GM12878 (cell line): ENCODE data around the gene IMMT. TPM values are rescaled to one million over a fixed set of nuclear protein-coding genes. Genes with fewer than 3 reads are reported as not detected.

Experiments used
- ATAC-seq: fragments of 200-7000 bp; cut with Tn5 transposase; 3 replicates; pipeline ENCODE4 v1.9.1; 2020; ENCODE audit warnings: mild to moderate bottlenecking, moderate library complexity
- BruUV-seq: library from RNA; stranded (reverse); fragments of 400-500 nt; replicated peaks from 2 replicates; lab custom pipeline; 2021; lab: Mats Ljungman, UMichigan
- CTCF ChIA-PET: fragments of 300-600 bp; sonication (Branson Sonifier 250); formaldehyde crosslinking; extraction: SDS; loops from one replicate; lab custom pipeline; 2021; ENCODE audit warnings: inconsistent platforms; lab: Yijun Ruan, JAX
- POLR2A ChIA-PET: fragments of 350-600 bp; formaldehyde crosslinking; extraction: SDS; loops from one replicate; lab custom pipeline; 2021; ENCODE audit warnings: inconsistent platforms; lab: Charles Lee
- RAD21 ChIA-PET: fragments of 300-600 bp; sonication (Branson Sonifier 250); formaldehyde crosslinking; loops from one replicate; lab custom pipeline; 2023; ENCODE audit warnings: antibody characterized with exemption; ENCODE audit not compliant: unreplicated experiment; lab: Charles Lee
- SMC1A ChIA-PET: fragments of 300-600 bp; sonication (Branson Sonifier 250); formaldehyde crosslinking; loops from one replicate; lab custom pipeline; 2023; ENCODE audit not compliant: unreplicated experiment, uncharacterized antibody; lab: Charles Lee
- DNase-seq: peaks from one replicate; pipeline ENCODE4 v3.0.0-alpha.2; 2011; ENCODE audit warnings: low read depth, low spot score
- FAIRE-seq: peaks from 3 replicates; lab custom pipeline; 2011; peaks lifted over from hg19 to GRCh38; lab: Jason Lieb, UNC
- H2AFZ ChIP-seq: 2 replicates; pipeline ENCODE4 v1.6.0; 2011; ENCODE audit warnings: low read depth, low read length, control low read depth; ENCODE audit not compliant: control insufficient read depth
- H3K27ac ChIP-seq: 2 replicates; pipeline ENCODE4 v1.5.1; 2011; ENCODE audit warnings: control low read depth; ENCODE audit not compliant: control insufficient read depth, insufficient read depth
- H3K27me3 ChIP-seq, 2 experiments: replicated peaks in 1 of 2; 2 replicates each; pipeline versions ENCODE4 v1.6.0 to v1.6.1; 2011; ENCODE audit warnings: low read length in 1 of 2; ENCODE audit not compliant: control insufficient read depth in 2 of 2, insufficient read depth in 2 of 2
- H3K36me3 ChIP-seq, 2 experiments: 2 replicates each; pipeline ENCODE4 v1.5.1; 2011; ENCODE audit warnings: low read length in 1 of 2; ENCODE audit not compliant: control insufficient read depth in 2 of 2, insufficient read depth in 2 of 2
- H3K4me1 ChIP-seq: 2 replicates; pipeline ENCODE4 v1.6.1; 2011; ENCODE audit warnings: mild to moderate bottlenecking, low read length, moderate library complexity, mixed read lengths; ENCODE audit not compliant: control insufficient read depth, insufficient read depth
- H3K4me2 ChIP-seq: 2 replicates; pipeline ENCODE4 v1.6.0; 2011; ENCODE audit warnings: control low read depth; ENCODE audit not compliant: control insufficient read depth, insufficient read depth
- H3K4me3 ChIP-seq: fragments of 200-600 bp; sonication (generic); 2 replicates; pipeline ENCODE4 v1.5.1; 2016
- H3K79me2 ChIP-seq: 2 replicates; pipeline ENCODE4 v1.6.0; 2011; ENCODE audit warnings: low read length; ENCODE audit not compliant: control insufficient read depth, insufficient read depth
- H3K9ac ChIP-seq: 2 replicates; pipeline ENCODE4 v1.8.0; 2011; ENCODE audit warnings: low read length, control low read depth, mixed read lengths; ENCODE audit not compliant: control insufficient read depth, insufficient read depth
- H3K9me3 ChIP-seq: replicated peaks from 3 replicates; pipeline ENCODE4 v1.5.1; 2011; ENCODE audit warnings: mild to moderate bottlenecking, low read length; ENCODE audit not compliant: control insufficient read depth, insufficient read depth
- H4K20me1 ChIP-seq: 2 replicates; pipeline ENCODE4 v1.6.0; 2011; ENCODE audit not compliant: control insufficient read depth, insufficient read depth
- ATF2 ChIP-seq: IDR thresholded peaks from 2 replicates; pipeline ENCODE4 v1.6.1; 2012; ENCODE audit warnings: low read length, inconsistent platforms
- BCL3 ChIP-seq: IDR thresholded peaks from 2 replicates; pipeline ENCODE4 v1.6.1; 2011; ENCODE audit warnings: borderline replicate concordance, low read depth, mild to moderate bottlenecking, moderate library complexity, low read length; ENCODE audit not compliant: insufficient read depth, poor library complexity, severe bottlenecking
- DPF2 ChIP-seq: fragments of 450-650 bp; IDR thresholded peaks from 2 replicates; pipeline ENCODE4 v1.6.1; 2017; ENCODE audit warnings: mild to moderate bottlenecking
- EED ChIP-seq: sonication (generic); IDR thresholded peaks from 2 replicates; pipeline ENCODE4 v1.6.1; 2016; ENCODE audit warnings: antibody characterized with exemption, low read depth
- ELK1 ChIP-seq: IDR thresholded peaks from 2 replicates; pipeline ENCODE4 v1.6.1; 2012; ENCODE audit warnings: low read depth, low read length, improper control_type of control experiment
- EP300 ChIP-seq, 2 experiments: fragments of 150-350 bp in 1 of 2; IDR thresholded peaks; 2 replicates each; pipeline ENCODE4 v1.6.1; 2011 to 2012; ENCODE audit warnings: low read depth in 2 of 2, low read length in 2 of 2, borderline replicate concordance in 1 of 2, improper control_type of control experiment in 1 of 2, inconsistent platforms in 1 of 2; ENCODE audit not compliant: control insufficient read depth in 1 of 2
- GABPA ChIP-seq: IDR thresholded peaks from 2 replicates; pipeline ENCODE4 v1.6.1; 2014; ENCODE audit warnings: antibody characterized with exemption, low read depth, mild to moderate bottlenecking, inconsistent platforms
- JUND ChIP-seq: IDR thresholded peaks from 2 replicates; pipeline ENCODE4 v1.6.1; 2012; ENCODE audit warnings: low read depth, mild to moderate bottlenecking, low read length, improper control_type of control experiment, moderate library complexity
- NFYA ChIP-seq: IDR thresholded peaks from 2 replicates; pipeline ENCODE4 v1.6.1; 2011; ENCODE audit warnings: low read depth, mild to moderate bottlenecking, low read length, improper control_type of control experiment, borderline replicate concordance
- SIN3A ChIP-seq: IDR thresholded peaks from 2 replicates; pipeline ENCODE4 v1.6.1; 2012; ENCODE audit warnings: low read depth, low read length, improper control_type of control experiment
- SMARCA5 ChIP-seq: fragments of 450-650 bp; IDR thresholded peaks from 2 replicates; pipeline ENCODE4 v1.6.1; 2017; ENCODE audit warnings: mild to moderate bottlenecking
- SP1 ChIP-seq: IDR thresholded peaks from one replicate; pipeline ENCODE4 v1.6.1; 2011; ENCODE audit warnings: low read depth, low read length
- SREBF2 ChIP-seq: IDR thresholded peaks from 2 replicates; pipeline ENCODE4 v1.6.1; 2012; ENCODE audit warnings: mild to moderate bottlenecking, low read length
- STAT3 ChIP-seq: IDR thresholded peaks from 2 replicates; pipeline ENCODE4 v1.6.1; 2011; ENCODE audit warnings: low read depth, low read length, improper control_type of control experiment
- TARDBP ChIP-seq: IDR thresholded peaks from 2 replicates; pipeline ENCODE4 v1.6.1; 2016; ENCODE audit warnings: borderline replicate concordance
- TCF3 ChIP-seq: IDR thresholded peaks from 2 replicates; pipeline ENCODE4 v1.6.1; 2012; ENCODE audit warnings: low read depth, mild to moderate bottlenecking, low read length, borderline replicate concordance; ENCODE audit not compliant: insufficient read depth
- ZBTB11 ChIP-seq: fragments of 450-650 bp; formaldehyde crosslinking; IDR thresholded peaks from 2 replicates; pipeline ENCODE4 v1.5.0; 2022; ENCODE audit warnings: mild to moderate bottlenecking, missing genetic modification characterization
- WGBS: methylation state at CpG from one replicate; pipeline ENCODE4 v1.1.6; 2016; ENCODE audit warnings: low lambda C conversion rate; ENCODE audit not compliant: insufficient replicate concordance, insufficient coverage; ENCODE audit errors: missing lambda C conversion rate; 5-methylcytosine and 5-hydroxymethylcytosine counted together
- in situ Hi-C: fragments of 300-500 bp; cut with MboI; formaldehyde crosslinking; loops from 9 replicates; pipeline ENCODE4 v1.14.3; 2018; ENCODE audit warnings: mixed read lengths
- intact Hi-C: fragments of 100-400 bp; cut with micrococcal nuclease; formaldehyde crosslinking; loops from one replicate; pipeline ENCODE4 v1.14.2; 2022; ENCODE audit not compliant: unreplicated experiment
- polyA plus RNA-seq, 11 experiments: library from polyadenylated mRNA; depleted of rRNA in 4 of 11; unstranded in 6 of 11; stranded (reverse) in 5 of 11; fragments of >200 nt; fragmentation: Nextera tagmentation in 4 of 11; fragmentation: Illumina TruSeq in 1 of 11; extraction: Ambion mirVana in 4 of 11; extraction: Trizol in 1 of 11; gene quantifications; 1 replicate in 1 of 11; 2 replicates in 10 of 11; pipeline versions ENCODE4 v1.2.1 to v1.2.3, GENCODE V29; 2011 to 2016; ENCODE audit warnings: inconsistent platforms in 2 of 11, missing spikeins in 2 of 11, low read depth in 1 of 11
- total RNA-seq, 4 experiments: library from RNA; depleted of rRNA in 3 of 4; stranded (reverse); fragments of >200 nt in 3 of 4; fragmentation: Illumina TruSeq in 1 of 4; extraction: Trizol in 1 of 4; gene quantifications; 2 replicates each; pipeline versions ENCODE4 v1.2.1 to v1.2.3, GENCODE V29; 2013 to 2021

Gene IMMT
- total and polyA plus RNA-seq, 10 of the 15 experiments (the other 5 are each of a cell fraction or from before 2014, with no cell fraction given) = 78.4 to 149 (median 98.7) TPM

GRCh38 chr2:86136141-86136540 lies 59.1 kb downstream of the IMMT start (continued):
- no peak for TF ChIP-seq BCL3
- no peak for TF ChIP-seq ATF2
- no peak for TF ChIP-seq STAT3
- no peak for TF ChIP-seq SIN3A
- TF ChIP-seq NFYA = no peak
- no peak for TF ChIP-seq EP300 (IDR thresholded peaks at IDR 0.05; ENCODE audit: borderline replicate concordance in 1 of 2, control insufficient read depth in 1 of 2, low read depth in 2 of 2, low read length in 2 of 2)

- Histone ChIP-seq H3K4me2 (no peak overlapping the region), H2AFZ (no peak overlapping the region), H3K4me1 (no peaks in the 10 kb centered on the region), H4K20me1 (no peaks in the 10 kb centered on the region), H3K36me3 (peaks cover 21 to 55% of the 10 kb centered on the region in 2 experiments), H3K9me3 (no peaks in the 10 kb centered on the region), H3K27ac (no peak overlapping the region), H3K79me2 (no peaks in the 10 kb centered on the region), H3K9ac (no peak overlapping the region), H3K27me3 (no peaks in the 10 kb centered on the region), H3K4me3 (no peak overlapping the region)
- ChIA-PET SMC1A (interaction anchor here (1.5 to 2.6 kb wide), 3 partner anchors 9 to 16 kb away, joined by 3 to 12 read pairs (median 4); no protein-coding TSS in a partner anchor), RAD21 (interaction anchor here (0.9 to 1.2 kb wide), 3 partner anchors 16 to 308 kb away, joined by 3 read pairs; no protein-coding TSS in a partner anchor), CTCF (interaction anchor here (0.5 kb wide), 1 partner anchor 437 kb away, joined by 3 read pairs; no protein-coding TSS in a partner anchor), POLR2A (interaction anchor here (0.5 to 1.1 kb wide), 2 partner anchors 16 to 301 kb away, joined by 3 read pairs; no protein-coding TSS in a partner anchor)
- no TSS peak for BruUV-seq
- intact Hi-C loops (no loop called here), in situ Hi-C loops (no loop called here)
- FAIRE-seq = no peak
- WGBS = 98% methylated on average over 5 of the region's 5 CpGs
- DNase-seq = no peak
- no peak for ATAC-seq
- TF ChIP-seq DPF2 (no peak), ZBTB11 (CRISPR knock-in tag) (no peak), ELK1 (no peak), TCF3 (no peak), TARDBP (no peak), SMARCA5 (no peak), GABPA (no peak), JUND (no peak), SREBF2 (no peak), EED (no peak), SP1 (no peak)
These were observed 59.6 kb downstream of the IMMT start for GRCh38 chr2:86135653-86136052.
